ENCODE measurements around the gene BSCL2.

Gene BSCL2

DNA sequence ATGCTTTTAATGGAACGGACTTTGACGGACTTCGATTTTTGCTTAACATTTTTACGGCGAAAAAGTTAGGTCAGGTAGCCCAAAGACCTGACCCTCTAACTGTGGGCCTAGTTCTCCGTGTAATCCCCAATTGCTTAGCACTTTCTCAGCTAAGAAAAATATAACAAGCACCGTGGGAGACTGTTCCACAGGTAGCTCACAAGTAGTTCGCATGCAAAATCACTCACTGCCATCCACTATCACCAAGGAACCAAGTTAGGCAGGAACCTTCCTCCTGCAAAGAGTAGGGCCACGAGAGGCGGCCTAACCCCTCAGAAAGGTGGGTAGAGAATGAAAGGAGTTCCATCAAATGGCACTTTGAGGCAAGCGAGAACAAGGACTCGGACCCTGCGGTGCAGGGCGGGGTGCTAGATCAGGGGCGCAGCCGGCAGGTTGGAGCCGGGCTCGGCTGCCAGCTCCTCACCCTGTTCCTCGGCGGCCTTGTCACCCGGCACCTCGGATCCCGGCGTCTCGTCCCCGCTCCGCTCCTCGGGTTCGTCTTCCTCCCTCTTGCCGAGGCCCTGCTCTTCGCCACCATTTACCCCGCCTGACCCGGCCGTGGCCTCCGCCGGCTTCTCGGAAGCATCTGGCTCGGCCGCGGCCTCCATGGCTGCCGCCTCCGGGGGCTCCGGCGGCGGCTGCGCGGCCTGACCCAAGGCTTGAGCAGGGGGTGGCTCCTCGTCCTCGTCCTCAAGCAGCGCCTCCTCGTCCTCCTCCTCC lies 19.1 kb upstream of the BSCL2 start:
- no peak for TF ChIP-seq GATA3 (IDR thresholded peaks at IDR 0.05; ENCODE audit: low read depth, low read length)
- no peak for TF ChIP-seq GATA2 (IDR thresholded peaks at IDR 0.05; ENCODE audit: low read depth, low read length)

DNA sequence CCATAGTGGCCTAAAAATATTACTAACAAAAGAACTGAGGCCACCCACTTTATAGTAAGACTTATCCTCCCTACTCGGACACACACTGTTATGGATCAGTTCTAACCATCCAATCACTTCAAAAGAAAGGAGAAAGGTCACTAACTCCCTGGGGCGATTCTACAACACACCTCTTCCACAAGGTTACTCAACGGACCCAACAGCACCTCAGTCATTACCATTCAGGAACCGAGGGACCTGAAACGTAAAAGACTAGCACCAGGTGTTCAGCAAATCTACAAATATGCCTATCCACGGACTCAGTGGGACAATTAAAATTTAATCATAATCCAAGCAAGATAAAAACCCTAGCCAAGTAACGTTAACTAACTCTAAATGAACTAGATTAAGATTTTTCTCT lies 18.4 kb upstream of the BSCL2 start:
- TF ChIP-seq GATA3 (IDR thresholded peaks at IDR 0.05; ENCODE audit: low read depth, low read length): no peak
- no peak for TF ChIP-seq GATA2 (IDR thresholded peaks at IDR 0.05; ENCODE audit: low read depth, low read length)

GRCh38 chr11:62724171-62724570 lies 16.9 kb upstream of the BSCL2 start:
- no peak for TF ChIP-seq GATA3 (IDR thresholded peaks at IDR 0.05; ENCODE audit: low read depth, low read length)
- no peak for TF ChIP-seq GATA2 (IDR thresholded peaks at IDR 0.05; ENCODE audit: low read depth, low read length)

DNA sequence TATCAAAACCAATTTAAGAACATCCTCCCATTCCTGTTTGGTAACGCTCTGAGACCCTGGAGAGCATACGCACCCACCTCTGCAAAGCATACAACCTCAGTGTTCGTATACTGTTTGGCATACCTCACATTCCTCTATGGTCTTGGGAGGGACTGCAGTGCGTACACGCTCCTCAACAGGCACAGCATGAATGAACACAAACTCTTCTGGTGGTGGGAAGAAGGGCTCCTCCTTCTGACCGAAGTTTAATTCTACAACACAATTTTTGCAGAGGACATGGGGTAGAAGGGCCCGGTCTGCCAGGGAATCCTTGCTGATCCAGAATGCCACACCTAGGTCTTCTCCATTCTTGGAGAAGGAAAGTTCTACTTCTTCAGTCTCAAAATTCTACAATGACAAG lies 14.8 kb upstream of the BSCL2 start:
- TF ChIP-seq GATA2 (IDR thresholded peaks at IDR 0.05; ENCODE audit: low read depth, low read length) (no peak), GATA3 (IDR thresholded peaks at IDR 0.05; ENCODE audit: low read depth, low read length) (no peak)

- no peak for TF ChIP-seq GATA2 (IDR thresholded peaks at IDR 0.05; ENCODE audit: low read depth, low read length)
- TF ChIP-seq GATA3 (IDR thresholded peaks at IDR 0.05; ENCODE audit: low read depth, low read length): no peak
Measured at GRCh38 chr11:62719302-62719978, 12.2 kb upstream of the BSCL2 start.

DNA sequence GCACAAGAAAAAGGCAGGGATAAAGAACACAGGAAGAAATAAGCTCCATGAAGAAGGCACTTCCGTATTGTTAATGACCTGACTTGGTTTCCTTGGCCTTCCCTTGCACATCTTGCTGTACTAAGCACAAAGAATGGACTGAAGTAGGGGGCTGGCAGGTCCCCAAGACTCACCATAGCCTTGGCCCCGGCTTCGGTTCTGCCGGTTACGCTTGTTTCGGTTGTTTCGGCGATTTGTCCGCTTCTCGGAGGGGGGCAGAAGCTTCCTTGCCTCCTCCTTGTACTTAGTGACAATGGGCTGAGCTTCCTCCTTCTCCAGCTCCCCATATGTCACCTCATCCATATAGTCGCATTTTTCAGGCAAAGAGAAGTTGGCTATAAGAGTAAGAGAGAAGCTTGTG lies 9.6 kb upstream of the BSCL2 start:
- TF ChIP-seq GATA2 (IDR thresholded peaks at IDR 0.05; ENCODE audit: low read depth, low read length) (no peak), GATA3 (IDR thresholded peaks at IDR 0.05; ENCODE audit: low read depth, low read length) (no peak)

DNA sequence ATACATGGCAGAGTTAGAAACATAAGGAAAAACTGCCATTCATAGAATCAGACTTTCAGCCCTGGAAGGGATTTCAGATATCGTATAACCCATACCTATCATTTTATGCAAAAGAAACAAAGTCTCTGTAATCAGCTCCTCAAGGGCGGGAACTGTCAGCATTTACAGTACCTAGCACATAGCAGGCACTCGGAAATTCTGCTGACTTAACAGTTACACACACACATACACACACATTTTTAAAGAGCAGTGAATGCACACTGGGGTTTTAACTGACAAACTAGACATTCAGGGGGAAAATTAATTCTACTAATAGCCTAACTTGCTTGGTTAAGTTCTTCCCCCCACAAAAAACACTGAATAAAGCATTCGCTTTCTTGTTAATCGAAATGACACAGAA lies 9.0 kb upstream of the BSCL2 start:
- TF ChIP-seq GATA2 (IDR thresholded peaks at IDR 0.05; ENCODE audit: low read depth, low read length) (no peak), GATA3 (IDR thresholded peaks at IDR 0.05; ENCODE audit: low read depth, low read length) (no peak)

- TF ChIP-seq GATA2 (IDR thresholded peaks at IDR 0.05; ENCODE audit: low read depth, low read length) (no peak), GATA3 (IDR thresholded peaks at IDR 0.05; ENCODE audit: low read depth, low read length) (no peak)
Measured at GRCh38 chr11:62715150-62716130, 8.2 kb upstream of the BSCL2 start.

GRCh38 chr11:62713343-62713742 lies 6.1 kb upstream of the BSCL2 start:
- TF ChIP-seq GATA3 (IDR thresholded peaks at IDR 0.05; ENCODE audit: low read depth, low read length): no peak
- TF ChIP-seq GATA2 (IDR thresholded peaks at IDR 0.05; ENCODE audit: low read depth, low read length): no peak

DNA sequence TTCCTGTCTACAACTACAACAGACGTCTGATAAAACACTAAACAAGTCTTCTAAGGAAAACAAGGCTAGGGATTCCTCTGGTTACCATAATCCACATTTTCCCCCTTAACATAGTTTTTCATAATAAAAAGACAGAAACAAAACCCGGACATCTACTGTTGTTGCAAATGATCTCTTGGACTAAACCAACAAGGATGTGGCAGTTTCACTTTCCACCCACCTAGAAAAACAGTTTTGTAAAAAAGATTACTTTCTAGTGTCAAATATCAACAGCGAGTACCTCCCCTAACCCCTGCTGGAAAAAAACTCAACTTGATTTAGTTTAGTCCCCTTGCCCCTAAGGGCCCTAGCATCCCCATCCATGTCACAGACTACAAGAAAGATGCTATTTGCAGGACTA lies 5.6 kb upstream of the BSCL2 start:
- TF ChIP-seq GATA2 (IDR thresholded peaks at IDR 0.05; ENCODE audit: low read depth, low read length) (no peak), GATA3 (IDR thresholded peaks at IDR 0.05; ENCODE audit: low read depth, low read length) (no peak)

DNA sequence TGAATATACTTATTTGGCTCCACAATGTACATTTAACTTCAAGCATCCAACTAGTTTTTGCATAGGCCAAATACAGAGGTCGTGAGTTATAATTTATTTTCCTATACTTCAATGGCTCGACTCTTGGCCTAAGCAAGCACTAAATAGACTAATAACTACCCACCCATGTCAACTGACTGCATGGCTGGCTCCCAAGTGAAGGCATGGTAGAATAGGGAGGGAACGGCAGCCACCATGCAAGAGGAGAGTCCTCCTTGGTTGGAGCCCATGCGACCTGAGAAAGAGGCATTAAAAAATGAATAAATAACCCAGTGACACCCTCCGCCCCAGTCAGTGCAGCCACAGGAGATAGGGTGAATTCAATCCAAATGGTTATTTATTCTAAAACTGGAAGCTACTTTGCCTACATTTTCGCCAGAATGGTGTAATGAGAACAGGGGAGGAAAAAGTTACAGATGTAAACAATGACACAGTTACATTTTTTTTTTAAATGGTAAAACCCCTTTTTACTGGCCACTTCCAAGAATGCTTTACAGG lies 5.1 kb upstream of the BSCL2 start:
- TF ChIP-seq GATA2 (IDR thresholded peaks at IDR 0.05; ENCODE audit: low read depth, low read length) (no peak), GATA3 (IDR thresholded peaks at IDR 0.05; ENCODE audit: low read depth, low read length) (no peak)

DNA sequence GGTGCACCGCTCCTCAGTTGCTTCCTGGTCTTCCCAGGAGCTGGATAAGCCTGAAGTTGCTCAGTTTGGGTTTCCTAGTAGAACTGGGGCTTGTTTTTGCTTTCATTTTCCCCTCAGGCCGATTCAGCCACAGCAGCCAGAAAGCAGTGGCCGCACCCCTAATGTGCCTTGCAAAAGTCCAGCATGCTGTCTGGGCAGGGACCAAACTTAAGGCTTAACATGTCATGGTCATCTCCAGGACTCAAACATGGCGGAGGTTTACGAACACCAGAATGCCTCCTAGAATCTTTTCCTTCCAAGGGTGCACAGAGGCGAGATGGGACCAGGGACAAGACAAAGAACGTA lies 2.7 kb upstream of the BSCL2 start:
- no peak for TF ChIP-seq GATA3 (IDR thresholded peaks at IDR 0.05; ENCODE audit: low read depth, low read length)
- TF ChIP-seq GATA2 (IDR thresholded peaks at IDR 0.05; ENCODE audit: low read depth, low read length): no peak

GRCh38 chr11:62709247-62710000 lies 2.2 kb upstream of the BSCL2 start:
- TF ChIP-seq GATA3 (IDR thresholded peaks at IDR 0.05; ENCODE audit: low read depth, low read length) (no peak), GATA2 (IDR thresholded peaks at IDR 0.05; ENCODE audit: low read depth, low read length) (no peak)
